HG02884 (cell line): ENCODE results near the gene TAL1.

Experiments
- ATAC-seq: cut with Tn5 transposase; IDR thresholded peaks from one replicate; pipeline ENCODE4 v1.9.1; 2021; ENCODE audit warnings: mild to moderate bottlenecking, moderate library complexity; ENCODE audit not compliant: unreplicated experiment

TAL1 gene

DNA sequence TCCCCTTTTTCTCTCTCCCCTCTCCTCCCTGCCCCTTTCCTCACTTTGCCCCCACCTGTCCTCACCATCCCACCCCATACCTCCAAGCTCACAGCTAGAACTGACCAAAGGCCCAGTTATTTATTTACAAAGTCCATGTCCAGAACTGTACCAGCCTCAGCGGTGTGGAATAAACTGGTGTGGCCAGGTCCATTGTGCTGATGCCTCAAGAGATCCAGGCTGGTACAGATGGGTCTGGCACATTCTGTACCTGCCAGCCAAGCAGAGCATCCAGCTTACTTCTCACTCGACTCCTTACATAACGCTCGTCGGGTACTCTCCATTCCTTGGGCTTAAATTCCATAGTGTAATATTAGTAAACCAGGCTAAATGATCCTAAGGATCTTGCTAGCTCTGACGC is 54.0 kb downstream of the TAL1 start:
- ATAC-seq = no peak

DNA sequence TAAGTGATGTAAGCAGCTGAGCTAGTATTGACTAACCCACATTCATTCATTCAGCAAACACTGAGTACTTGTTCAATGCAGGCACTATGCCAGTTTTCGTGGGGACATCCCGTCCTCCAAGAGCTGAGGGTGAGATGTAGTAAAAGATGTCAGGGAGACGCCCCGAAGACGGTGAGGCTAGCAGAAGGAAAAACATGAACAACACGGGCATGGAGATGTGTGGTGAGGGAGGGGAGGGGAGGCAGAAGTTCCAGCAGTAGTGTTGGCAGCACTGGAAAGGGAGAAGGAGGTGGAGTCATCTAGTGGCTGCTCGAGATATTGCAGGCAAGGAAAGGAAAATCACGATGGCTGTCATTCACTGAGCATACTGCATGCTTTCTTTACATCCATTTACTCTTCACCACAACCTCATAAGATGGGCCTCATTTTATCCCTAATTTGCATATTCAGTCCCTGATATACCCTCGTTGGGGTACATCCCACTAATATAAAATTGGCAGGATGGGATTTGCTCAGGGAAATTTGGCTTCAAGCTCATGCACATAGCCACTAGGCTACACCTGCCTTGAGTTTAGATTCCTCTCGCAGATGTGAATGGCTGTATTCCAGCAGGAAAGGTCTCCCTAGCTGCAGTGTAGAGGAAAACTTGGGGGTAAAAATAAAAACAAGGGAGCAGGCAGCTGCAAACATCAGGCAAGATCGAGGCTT is 56.6 kb downstream of the TAL1 start:
- no peak for ATAC-seq

DNA sequence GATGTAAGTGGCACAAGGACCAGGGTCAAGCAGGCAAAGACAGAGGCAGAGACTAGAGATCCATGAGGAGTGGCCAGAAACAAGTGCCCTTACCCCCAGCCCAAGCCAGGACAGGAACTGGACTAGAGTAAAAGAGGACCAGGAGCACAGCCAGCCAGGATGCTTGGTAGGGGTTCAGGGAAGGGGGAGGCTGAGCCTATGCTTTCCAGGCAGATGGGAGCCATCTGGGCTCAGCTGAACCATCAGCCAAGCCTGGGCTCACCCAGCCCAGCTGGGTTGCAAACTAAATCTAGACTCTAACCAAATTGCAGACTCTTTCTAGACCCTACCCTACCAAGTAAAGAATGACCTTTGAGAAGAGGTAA is 57.4 kb downstream of the TAL1 start:
- ATAC-seq = no peak

GRCh38 chr1:47172782-47173181 is 59.2 kb downstream of the TAL1 start:
- no peak for ATAC-seq
